ENCODE data around the gene APCDD1L. TPM values are rescaled to one million over a fixed set of nuclear protein-coding genes. Genes with fewer than 3 reads are reported as not detected.

Gene APCDD1L
- total RNA-seq, 2 experiments from 2014 or later: not detected

- Histone ChIP-seq H3K4me3 (ENCODE audit: low read length) (no peak overlapping the region), H3K9me3 (ENCODE audit: control insufficient read depth in 1 of 2, insufficient read depth in 1 of 2, low read length in 2 of 2) (no peaks in the 10 kb centered on the region), H3K27me3 (ENCODE audit: control insufficient read depth in 1 of 2, insufficient read depth in 2 of 2, low read length in 2 of 2) (peaks cover 0 to 6% of the 10 kb centered on the region in 2 experiments), H3K36me3 (ENCODE audit: insufficient read depth, low read length) (no peaks in the 10 kb centered on the region), H3K27ac (ENCODE audit: low read depth in 1 of 2, low read length in 2 of 2) (no peak overlapping the region), H3K4me1 (ENCODE audit: insufficient read depth, low read length) (no peaks in the 10 kb centered on the region)
- Mint-ChIP-seq H3K27ac (no peak overlapping the region), H3K4me3 (no peak overlapping the region), H3K4me1 (ENCODE audit: low read depth) (no peaks in the 10 kb centered on the region), H3K36me3 (ENCODE audit: low read depth) (no peaks in the 10 kb centered on the region), H3K27me3 (peaks cover 40% of the 10 kb centered on the region), H3K9me3 (no peaks in the 10 kb centered on the region)
- TF ChIP-seq CTCF (IDR thresholded peaks at IDR 0.05): no peak
- DNase-seq (no peak), ATAC-seq (ENCODE audit: poor library complexity) (no peak)
- CTCF ChIA-PET: no interaction called here
- intact Hi-C loops (cut with DNase I, micrococcal nuclease): no loop called here
- POLR2A ChIA-PET: no interaction called here
Measured at GRCh38 chr20:58557733-58558342, 42.6 kb upstream of the APCDD1L start.

GRCh38 chr20:58556961-58557360, 41.8 kb upstream of the APCDD1L start:
- ChIA-PET POLR2A (no interaction called here), CTCF (no interaction called here)
- no peaks in the 10 kb centered on the region for H3K4me1 Mint-ChIP-seq (ENCODE audit: low read depth)
- TF ChIP-seq CTCF (IDR thresholded peaks at IDR 0.05): no peak
- H3K9me3 ChIP-seq (ENCODE audit: control insufficient read depth in 1 of 2, insufficient read depth in 1 of 2, low read length in 2 of 2): no peaks in the 10 kb centered on the region
- H3K4me3 ChIP-seq (ENCODE audit: low read length): no peak overlapping the region
- peaks cover 46% of the 10 kb centered on the region for H3K27me3 Mint-ChIP-seq
- intact Hi-C loops (cut with DNase I, micrococcal nuclease): no loop called here
- H3K27ac ChIP-seq (ENCODE audit: low read depth in 1 of 2, low read length in 2 of 2): no peak overlapping the region
- no peaks in the 10 kb centered on the region for H3K36me3 Mint-ChIP-seq (ENCODE audit: low read depth)
- no peak overlapping the region for H3K4me3 Mint-ChIP-seq
- DNase-seq (no peak), ATAC-seq (ENCODE audit: poor library complexity) (no peak)
- no peaks in the 10 kb centered on the region for H3K36me3 ChIP-seq (ENCODE audit: insufficient read depth, low read length)
- no peaks in the 10 kb centered on the region for H3K4me1 ChIP-seq (ENCODE audit: insufficient read depth, low read length)
- peaks cover 0 to 6% of the 10 kb centered on the region in 2 experiments for H3K27me3 ChIP-seq (ENCODE audit: control insufficient read depth in 1 of 2, insufficient read depth in 2 of 2, low read length in 2 of 2)
- H3K27ac Mint-ChIP-seq: no peak overlapping the region
- H3K9me3 Mint-ChIP-seq: no peaks in the 10 kb centered on the region

- Histone ChIP-seq H3K4me3 (ENCODE audit: low read length) (no peak overlapping the region), H3K27ac (ENCODE audit: low read depth in 1 of 2, low read length in 2 of 2) (no peak overlapping the region), H3K9me3 (ENCODE audit: control insufficient read depth in 1 of 2, insufficient read depth in 1 of 2, low read length in 2 of 2) (no peaks in the 10 kb centered on the region), H3K4me1 (ENCODE audit: insufficient read depth, low read length) (no peaks in the 10 kb centered on the region), H3K36me3 (ENCODE audit: insufficient read depth, low read length) (no peaks in the 10 kb centered on the region), H3K27me3 (ENCODE audit: control insufficient read depth in 1 of 2, insufficient read depth in 2 of 2, low read length in 2 of 2) (peaks cover 0 to 10% of the 10 kb centered on the region in 2 experiments)
- Mint-ChIP-seq H3K4me1 (ENCODE audit: low read depth) (no peaks in the 10 kb centered on the region), H3K27ac (no peak overlapping the region), H3K9me3 (no peaks in the 10 kb centered on the region), H3K4me3 (no peak overlapping the region), H3K27me3 (peaks cover 46% of the 10 kb centered on the region), H3K36me3 (ENCODE audit: low read depth) (no peaks in the 10 kb centered on the region)
- no peak for TF ChIP-seq CTCF (IDR thresholded peaks at IDR 0.05)
- CTCF ChIA-PET: no interaction called here
- ATAC-seq (ENCODE audit: poor library complexity) (no peak), DNase-seq (no peak)
- intact Hi-C loops (cut with DNase I, micrococcal nuclease): no loop called here
- POLR2A ChIA-PET: no interaction called here
Measured at GRCh38 chr20:58555078-58555765, 40.0 kb upstream of the APCDD1L start.

Measured in CD4-positive, alpha-beta T cell (primary cell).